ENCODE data around the gene INHBE.

The INHBE gene

GRCh38 chr12:57456737-57457490, 1.8 kb downstream of the INHBE start:
- FAIRE-seq = no peak
- no peak for DNase-seq (ENCODE audit: insufficient read length)
- no peak for TF ChIP-seq POLR2A (IDR thresholded peaks at IDR 0.05; ENCODE audit: low read depth, low read length)
- no peak for TF ChIP-seq TAF1 (IDR thresholded peaks at IDR 0.05; ENCODE audit: borderline replicate concordance, low read depth, low read length)
- no peak for TF ChIP-seq POLR2AphosphoS5 (IDR thresholded peaks at IDR 0.05; ENCODE audit: low read depth, low read length)

GRCh38 chr12:57458665-57459054, 3.6 kb downstream of the INHBE start:
- DNase-seq (ENCODE audit: insufficient read length) (no peak), FAIRE-seq (no peak)
- no peak for TF ChIP-seq TAF1 (IDR thresholded peaks at IDR 0.05; ENCODE audit: borderline replicate concordance, low read depth, low read length)
- no peak for TF ChIP-seq POLR2A (IDR thresholded peaks at IDR 0.05; ENCODE audit: low read depth, low read length)
- no peak for TF ChIP-seq POLR2AphosphoS5 (IDR thresholded peaks at IDR 0.05; ENCODE audit: low read depth, low read length)

GRCh38 chr12:57459055-57459749, 4.1 kb downstream of the INHBE start:
- no peak for TF ChIP-seq TAF1 (IDR thresholded peaks at IDR 0.05; ENCODE audit: borderline replicate concordance, low read depth, low read length)
- peak; percentile 64 for TF ChIP-seq POLR2A (IDR thresholded peaks at IDR 0.05; ENCODE audit: low read depth, low read length)
- TF ChIP-seq POLR2AphosphoS5 (IDR thresholded peaks at IDR 0.05; ENCODE audit: low read depth, low read length) = 0 out of 2 replicates have a peak, but pooled peaks have one; percentile 41
- DNase-seq (ENCODE audit: insufficient read length) (peak; percentile 67), FAIRE-seq (peak; percentile 69)

- TF ChIP-seq POLR2A (IDR thresholded peaks at IDR 0.05; ENCODE audit: low read depth, low read length) (no peak), TAF1 (IDR thresholded peaks at IDR 0.05; ENCODE audit: borderline replicate concordance, low read depth, low read length) (no peak), POLR2AphosphoS5 (IDR thresholded peaks at IDR 0.05; ENCODE audit: low read depth, low read length) (no peak)
- FAIRE-seq (no peak), DNase-seq (ENCODE audit: insufficient read length) (no peak)
Observed at GRCh38 chr12:57459750-57460467, 4.8 kb downstream of the INHBE start, which contains the start of gene GLI1. Gene GLI1 (plus strand): TSS chr12:57459785. CDS start chr12:57463692, 3,907 bp downstream.

GRCh38 chr12:57460468-57460784, 5.3 kb downstream of the INHBE start:
- TF ChIP-seq POLR2AphosphoS5 (IDR thresholded peaks at IDR 0.05; ENCODE audit: low read depth, low read length) (no peak), POLR2A (IDR thresholded peaks at IDR 0.05; ENCODE audit: low read depth, low read length) (no peak), TAF1 (IDR thresholded peaks at IDR 0.05; ENCODE audit: borderline replicate concordance, low read depth, low read length) (no peak)
- FAIRE-seq = no peak
- DNase-seq (ENCODE audit: insufficient read length) = no peak

- FAIRE-seq (no peak), DNase-seq (ENCODE audit: insufficient read length) (no peak)
Observed at GRCh38 chr12:57460841-57461275, 5.8 kb downstream of the INHBE start.

GRCh38 chr12:57461276-57461916, 6.3 kb downstream of the INHBE start:
- no peak for DNase-seq (ENCODE audit: insufficient read length)
- TF ChIP-seq POLR2AphosphoS5 (IDR thresholded peaks at IDR 0.05; ENCODE audit: low read depth, low read length) = no peak
- no peak for TF ChIP-seq POLR2A (IDR thresholded peaks at IDR 0.05; ENCODE audit: low read depth, low read length)
- TF ChIP-seq TAF1 (IDR thresholded peaks at IDR 0.05; ENCODE audit: borderline replicate concordance, low read depth, low read length) = no peak
- no peak for FAIRE-seq

More at GRCh38 chr12:57460841-57461275, 5.8 kb downstream of the INHBE start:
- TF ChIP-seq POLR2AphosphoS5 (IDR thresholded peaks at IDR 0.05; ENCODE audit: low read depth, low read length) (no peak), POLR2A (IDR thresholded peaks at IDR 0.05; ENCODE audit: low read depth, low read length) (no peak), TAF1 (IDR thresholded peaks at IDR 0.05; ENCODE audit: borderline replicate concordance, low read depth, low read length) (no peak)

- no peak for TF ChIP-seq TAF1 (IDR thresholded peaks at IDR 0.05; ENCODE audit: borderline replicate concordance, low read depth, low read length)
- TF ChIP-seq POLR2A (IDR thresholded peaks at IDR 0.05; ENCODE audit: low read depth, low read length) = no peak
- no peak for TF ChIP-seq POLR2AphosphoS5 (IDR thresholded peaks at IDR 0.05; ENCODE audit: low read depth, low read length)
- DNase-seq (ENCODE audit: insufficient read length) (no peak), FAIRE-seq (peak; percentile 5)
Observed at GRCh38 chr12:57461917-57462250, 6.8 kb downstream of the INHBE start.

- FAIRE-seq (peak; percentile 96), DNase-seq (ENCODE audit: insufficient read length) (peak; percentile 96)
- TF ChIP-seq POLR2A (IDR thresholded peaks at IDR 0.05; ENCODE audit: low read depth, low read length) = no peak
- no peak for TF ChIP-seq TAF1 (IDR thresholded peaks at IDR 0.05; ENCODE audit: borderline replicate concordance, low read depth, low read length)
- no peak for TF ChIP-seq POLR2AphosphoS5 (IDR thresholded peaks at IDR 0.05; ENCODE audit: low read depth, low read length)
Observed at GRCh38 chr12:57462251-57462911, 7.3 kb downstream of the INHBE start.

- DNase-seq (ENCODE audit: insufficient read length) (no peak), FAIRE-seq (no peak)
- TF ChIP-seq POLR2A (IDR thresholded peaks at IDR 0.05; ENCODE audit: low read depth, low read length) = no peak
- no peak for TF ChIP-seq POLR2AphosphoS5 (IDR thresholded peaks at IDR 0.05; ENCODE audit: low read depth, low read length)
- no peak for TF ChIP-seq TAF1 (IDR thresholded peaks at IDR 0.05; ENCODE audit: borderline replicate concordance, low read depth, low read length)
Observed at GRCh38 chr12:57462912-57463253, 7.8 kb downstream of the INHBE start.

- no peak for FAIRE-seq
- no peak for DNase-seq (ENCODE audit: insufficient read length)
- TF ChIP-seq POLR2AphosphoS5 (IDR thresholded peaks at IDR 0.05; ENCODE audit: low read depth, low read length) = no peak
- no peak for TF ChIP-seq POLR2A (IDR thresholded peaks at IDR 0.05; ENCODE audit: low read depth, low read length)
- TF ChIP-seq TAF1 (IDR thresholded peaks at IDR 0.05; ENCODE audit: borderline replicate concordance, low read depth, low read length) = no peak
Observed at GRCh38 chr12:57464569-57464968, 9.5 kb downstream of the INHBE start.
